LNCaP clone FGC (cell line): Measurements from ENCODE around the gene BLOC1S6.

Source experiments
- DNase-seq: peaks from one replicate; pipeline ENCODE4 v3.0.0-alpha.2; 2011; ENCODE audit warnings: low read depth
- H3K4me3 ChIP-seq: 2 replicates; pipeline ENCODE4 v1.5.1; 2011; ENCODE audit warnings: mild to moderate bottlenecking, low read depth, low read length, control low read depth
- TF ChIP-seq, protein P1 (sequence below): IDR thresholded peaks from 2 replicates; pipeline ENCODE4 v1.5.1; 2012; ENCODE audit warnings: mild to moderate bottlenecking; ENCODE audit not compliant: control insufficient read depth, insufficient read depth; ENCODE audit errors: extremely low read depth

Gene BLOC1S6

DNA sequence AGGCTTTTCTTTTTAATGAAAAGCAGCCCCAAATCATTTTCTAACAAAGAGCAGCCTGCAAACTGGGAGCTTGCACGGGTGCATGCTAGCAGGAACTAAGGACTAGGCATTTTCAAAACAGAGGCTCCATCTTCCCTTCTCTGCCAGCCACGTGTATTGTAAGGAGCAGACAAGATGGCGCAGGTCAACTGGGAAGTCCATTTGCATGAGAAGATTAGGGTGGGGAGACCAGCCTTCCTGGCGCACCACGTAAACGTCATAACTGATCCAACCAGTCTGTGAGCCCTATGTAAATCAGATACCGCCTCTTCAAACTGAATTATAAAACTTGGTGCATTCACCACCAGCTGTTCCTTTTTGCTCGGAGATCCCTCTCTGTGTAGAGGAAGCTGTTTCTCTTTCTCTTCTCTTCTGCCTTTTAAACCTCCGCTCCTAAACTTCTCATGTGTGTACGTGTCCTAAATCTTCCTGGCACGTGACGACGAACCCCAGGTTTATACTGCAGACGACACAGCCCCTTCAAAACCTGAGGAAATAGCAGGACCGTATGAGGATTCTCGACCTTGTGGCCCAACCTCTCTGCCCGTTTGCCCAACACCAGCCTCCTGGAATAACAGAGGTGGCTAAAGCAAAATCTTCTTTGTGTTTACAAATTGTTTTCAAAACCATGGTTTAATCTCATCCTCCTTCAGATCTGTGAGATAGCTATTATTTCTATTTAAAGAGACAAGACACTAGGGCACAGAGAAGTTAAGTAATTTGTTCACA, 38.2 kb upstream of the BLOC1S6 start:
- DNase-seq, result no peak
- H3K4me3 ChIP-seq, result no peak overlapping the region
- TF ChIP-seq, protein P1, sequence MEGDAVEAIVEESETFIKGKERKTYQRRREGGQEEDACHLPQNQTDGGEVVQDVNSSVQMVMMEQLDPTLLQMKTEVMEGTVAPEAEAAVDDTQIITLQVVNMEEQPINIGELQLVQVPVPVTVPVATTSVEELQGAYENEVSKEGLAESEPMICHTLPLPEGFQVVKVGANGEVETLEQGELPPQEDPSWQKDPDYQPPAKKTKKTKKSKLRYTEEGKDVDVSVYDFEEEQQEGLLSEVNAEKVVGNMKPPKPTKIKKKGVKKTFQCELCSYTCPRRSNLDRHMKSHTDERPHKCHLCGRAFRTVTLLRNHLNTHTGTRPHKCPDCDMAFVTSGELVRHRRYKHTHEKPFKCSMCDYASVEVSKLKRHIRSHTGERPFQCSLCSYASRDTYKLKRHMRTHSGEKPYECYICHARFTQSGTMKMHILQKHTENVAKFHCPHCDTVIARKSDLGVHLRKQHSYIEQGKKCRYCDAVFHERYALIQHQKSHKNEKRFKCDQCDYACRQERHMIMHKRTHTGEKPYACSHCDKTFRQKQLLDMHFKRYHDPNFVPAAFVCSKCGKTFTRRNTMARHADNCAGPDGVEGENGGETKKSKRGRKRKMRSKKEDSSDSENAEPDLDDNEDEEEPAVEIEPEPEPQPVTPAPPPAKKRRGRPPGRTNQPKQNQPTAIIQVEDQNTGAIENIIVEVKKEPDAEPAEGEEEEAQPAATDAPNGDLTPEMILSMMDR, result no peak

DNA sequence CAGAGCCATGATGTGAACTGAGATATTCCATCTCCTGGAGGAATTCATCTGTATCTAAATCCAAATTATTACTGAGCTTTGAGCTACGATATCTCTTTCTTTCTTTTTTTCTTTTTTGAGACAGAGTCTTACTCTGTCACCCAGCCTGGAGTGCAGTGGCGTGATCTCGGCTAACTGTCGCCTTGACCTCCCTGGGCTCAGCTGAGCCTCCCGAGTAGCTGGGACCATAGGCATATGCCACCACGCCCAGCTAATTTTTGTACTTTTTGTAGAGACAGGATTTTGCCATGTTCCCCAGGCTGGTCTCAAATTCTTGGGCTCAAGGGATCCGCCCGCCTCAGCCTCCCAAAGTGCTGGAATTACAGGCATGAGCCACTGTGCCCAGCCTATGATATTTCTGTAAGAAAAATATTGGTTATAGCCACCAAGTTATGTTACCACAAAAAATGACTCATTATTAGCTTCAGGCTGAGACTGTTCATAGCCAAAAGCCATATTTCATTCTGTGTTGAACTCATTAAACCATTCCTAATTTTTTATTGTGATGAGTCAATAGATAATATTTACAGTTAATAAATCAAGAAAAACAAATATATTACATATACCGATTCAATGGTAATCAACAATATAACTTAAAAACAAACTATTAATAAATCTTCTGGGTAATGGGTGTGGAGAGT, 37.5 kb upstream of the BLOC1S6 start:
- peak; percentile 52 for DNase-seq
- no peak overlapping the region for H3K4me3 ChIP-seq

DNA sequence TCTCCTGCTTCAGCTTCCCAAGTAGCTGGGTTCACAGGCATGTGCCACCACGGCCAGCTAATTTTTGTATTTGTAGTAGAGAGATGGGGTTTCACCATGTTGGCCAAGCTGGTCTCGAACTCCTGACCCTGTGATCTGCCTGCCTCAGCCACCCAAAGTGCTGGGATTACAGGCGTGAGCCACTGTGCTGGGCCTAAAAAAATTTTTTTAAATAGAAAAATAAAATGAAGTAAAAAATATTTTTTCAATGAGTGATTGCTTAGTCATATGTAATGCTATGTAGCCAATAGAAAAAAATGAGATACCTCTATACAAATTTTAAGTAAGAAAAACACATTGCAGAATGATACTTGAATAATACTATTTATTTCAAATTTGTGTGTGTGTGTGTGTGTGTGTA, 36.7 kb upstream of the BLOC1S6 start:
- no peak for DNase-seq
- TF ChIP-seq, protein P1, result no peak
- H3K4me3 ChIP-seq, result no peak overlapping the region

More for the DNA sequence above, 37.5 kb upstream of the BLOC1S6 start:
- TF ChIP-seq, protein P1, result no peak

DNA sequence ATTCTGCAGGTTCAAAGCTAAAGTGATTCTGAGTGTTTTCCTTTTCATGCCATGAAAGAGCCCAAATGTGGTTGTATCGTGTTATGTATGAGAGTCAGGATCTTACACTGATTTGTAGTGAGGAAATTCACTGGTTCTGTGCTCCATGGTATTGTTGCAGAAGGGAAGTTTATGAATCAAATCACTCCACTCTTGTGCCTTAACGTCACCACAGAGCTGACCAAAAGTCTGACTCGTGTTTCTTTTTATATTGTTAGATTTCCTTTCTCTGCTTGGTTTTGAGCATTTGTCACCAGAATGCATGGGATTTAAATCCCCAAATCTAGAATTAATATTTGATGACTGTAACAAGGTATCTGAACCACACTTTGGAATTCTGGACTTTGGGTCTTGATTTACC, 35.5 kb upstream of the BLOC1S6 start:
- DNase-seq, result no peak
- TF ChIP-seq, protein P1, result no peak
- no peak overlapping the region for H3K4me3 ChIP-seq

DNA sequence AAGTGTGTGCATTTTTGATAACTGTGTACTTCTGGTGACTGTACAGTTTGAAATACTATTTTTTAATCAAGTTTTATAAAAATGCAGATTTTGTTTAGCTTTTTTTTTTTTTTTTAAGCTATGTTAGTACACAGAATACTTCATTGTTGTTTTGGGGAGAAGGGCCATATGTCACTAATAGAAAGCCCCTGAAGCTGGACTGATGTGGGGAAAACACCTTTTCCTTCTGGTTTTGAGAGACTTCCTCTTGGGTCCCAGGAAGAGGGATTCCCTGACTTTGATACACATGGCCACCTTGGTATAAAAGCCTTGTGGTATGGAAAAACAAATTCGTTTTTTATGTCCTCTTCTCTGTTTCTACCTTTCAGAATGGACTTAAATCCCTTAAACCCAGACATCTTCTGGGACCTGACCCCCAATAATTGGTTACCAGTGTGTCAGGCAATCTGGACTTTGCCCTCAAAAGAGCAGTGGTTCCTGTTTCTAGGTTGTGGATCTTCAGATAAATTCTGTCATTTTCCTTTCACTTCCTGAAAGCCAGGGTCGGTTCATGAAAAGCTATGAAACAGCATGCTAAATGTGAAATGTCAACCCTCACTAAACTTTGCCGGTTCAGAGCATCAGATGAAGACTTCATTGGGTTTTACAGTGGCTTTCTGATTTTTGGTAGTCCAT, 31.1 kb upstream of the BLOC1S6 start:
- DNase-seq, result no peak
- TF ChIP-seq, protein P1, result no peak
- no peak overlapping the region for H3K4me3 ChIP-seq

DNA sequence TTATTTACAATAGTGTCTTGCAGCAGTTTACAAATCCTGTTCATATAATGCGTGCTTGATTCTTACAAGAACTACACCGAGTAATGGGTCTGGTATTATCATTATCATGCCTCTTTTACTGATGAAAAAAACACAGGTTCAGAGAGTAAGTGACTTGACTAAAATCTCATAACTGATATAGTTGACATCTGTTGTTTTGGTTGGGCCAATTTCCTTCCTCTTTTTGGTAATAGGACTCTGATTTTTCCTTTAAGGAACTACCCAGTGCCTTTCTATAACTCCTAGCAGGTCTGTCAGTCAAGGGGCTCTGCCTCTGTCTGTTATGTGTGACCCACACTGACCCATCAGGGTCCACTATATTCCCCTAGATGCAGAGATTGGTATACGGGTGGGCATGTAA, 14.6 kb upstream of the BLOC1S6 start:
- DNase-seq, result no peak
- TF ChIP-seq, protein P1, result no peak
- H3K4me3 ChIP-seq, result no peak overlapping the region
